GM18519 (cell line): ENCODE measurements around the gene NEGR1.

ENCODE experiments used
- ATAC-seq: cut with Tn5 transposase; IDR thresholded peaks from one replicate; pipeline ENCODE4 v1.9.1; 2021; ENCODE audit warnings: mild to moderate bottlenecking, moderate library complexity; ENCODE audit not compliant: unreplicated experiment, low FRiP score

NEGR1 gene

DNA sequence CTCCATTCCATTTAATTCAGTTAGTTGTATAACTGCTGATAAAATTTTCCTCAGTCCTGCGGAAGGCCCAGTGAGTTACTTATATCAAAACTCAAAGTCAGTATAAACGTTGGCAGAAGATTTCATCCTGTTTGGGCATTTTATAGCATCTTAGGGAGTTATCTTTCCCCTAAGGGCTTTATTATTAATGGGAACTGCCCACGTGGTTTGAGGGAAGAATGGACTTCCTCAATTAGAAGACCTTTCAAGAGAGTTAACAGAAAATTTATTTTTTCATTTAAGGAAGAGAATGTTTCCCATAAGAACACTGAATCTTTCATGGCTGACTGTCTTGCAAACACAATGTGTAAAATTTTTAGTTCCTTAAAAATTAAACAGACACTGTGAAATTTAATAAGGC is 400.1 kb downstream of the NEGR1 start:
- ATAC-seq, result no peak

DNA sequence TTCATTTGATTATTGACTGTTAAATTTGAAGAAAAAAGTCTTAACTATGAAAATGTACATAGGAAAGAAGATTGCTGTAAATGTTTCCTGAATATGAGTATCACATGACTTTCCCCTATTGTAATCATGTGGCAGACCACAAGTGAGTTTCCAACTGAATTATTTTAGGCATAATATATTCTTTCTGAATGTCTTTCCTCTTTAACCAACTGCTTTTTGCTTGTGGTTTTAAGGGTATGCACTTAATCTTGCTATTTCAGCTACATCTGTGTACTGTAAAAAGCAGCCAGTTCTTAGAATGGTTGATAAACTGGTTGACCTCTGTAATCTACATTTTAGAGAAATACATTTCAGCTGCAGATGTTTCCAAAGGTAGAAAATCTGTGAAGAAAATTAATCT is 400.7 kb downstream of the NEGR1 start:
- no peak for ATAC-seq

DNA sequence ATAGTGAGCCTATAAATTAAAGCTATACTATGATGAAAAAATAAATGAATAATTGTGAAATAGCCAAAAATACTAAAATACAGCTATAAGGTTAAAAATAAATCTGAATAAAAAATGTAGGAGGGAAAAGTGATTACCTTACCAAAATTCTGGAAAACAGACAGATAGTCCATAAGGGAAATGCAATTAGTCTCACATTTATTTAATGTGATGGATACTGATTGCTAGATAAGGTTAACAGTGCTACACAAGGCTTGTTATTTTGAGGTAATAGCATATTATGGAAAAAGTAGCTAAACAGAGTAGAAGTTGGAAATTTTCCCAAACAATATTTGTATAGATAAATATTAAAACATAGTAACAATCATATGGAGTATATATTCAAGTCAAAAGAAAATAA is 413.0 kb downstream of the NEGR1 start:
- ATAC-seq, result no peak

DNA sequence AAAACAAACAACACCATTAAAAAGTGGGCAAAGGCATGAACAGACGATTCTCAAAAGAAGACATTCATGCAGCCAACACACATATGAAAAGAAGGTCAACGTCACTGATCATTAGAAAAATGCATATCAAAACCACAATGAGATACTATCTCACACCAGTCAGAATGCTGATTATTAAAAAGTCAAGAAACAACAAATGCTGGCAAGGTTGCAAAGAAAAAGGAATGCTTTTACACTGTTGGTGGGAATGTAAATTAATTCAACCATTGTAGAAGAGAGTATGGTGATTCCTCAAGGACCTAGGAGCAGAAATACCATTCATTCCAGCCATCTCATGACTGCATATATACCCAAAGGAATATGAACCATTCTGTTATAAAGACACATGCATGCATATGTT is 419.6 kb downstream of the NEGR1 start:
- ATAC-seq, result no peak

DNA sequence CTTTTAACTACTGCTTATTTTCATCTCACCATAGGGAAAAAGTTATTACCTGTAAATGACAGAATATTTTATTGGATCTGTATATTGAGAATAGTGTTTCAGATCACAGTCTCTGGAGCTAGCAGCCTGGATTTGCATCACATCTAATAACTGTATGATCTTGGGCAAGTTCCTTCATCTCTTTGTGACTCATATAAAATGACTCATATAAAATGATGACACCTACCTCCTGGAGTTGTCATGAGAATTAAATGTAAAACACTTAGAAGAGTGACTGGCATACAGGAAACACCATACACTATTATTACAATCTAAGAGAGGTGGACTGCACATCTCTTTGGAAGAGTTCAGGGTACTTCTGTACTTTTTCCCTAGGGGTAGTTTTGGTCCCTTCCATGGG is 421.3 kb downstream of the NEGR1 start:
- ATAC-seq, result no peak

DNA sequence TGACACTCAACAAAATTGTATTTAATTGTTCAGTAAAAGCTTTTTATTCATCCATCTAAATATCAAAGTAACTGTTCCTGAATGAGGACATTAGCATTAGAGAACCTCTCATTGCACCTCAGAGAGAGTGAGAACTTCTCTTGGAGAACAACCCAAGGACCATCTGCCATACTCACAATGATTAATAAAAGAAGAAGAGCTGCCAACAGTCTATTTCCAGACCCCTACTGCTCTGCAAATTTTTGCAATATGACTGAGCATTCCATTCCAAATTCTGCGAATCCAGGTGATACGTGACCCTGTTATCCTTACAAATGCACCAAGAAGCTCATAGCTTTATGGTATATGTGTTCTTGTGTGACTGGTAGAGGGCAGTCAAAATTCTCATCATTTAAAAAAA is 422.5 kb downstream of the NEGR1 start:
- ATAC-seq, result no peak

DNA sequence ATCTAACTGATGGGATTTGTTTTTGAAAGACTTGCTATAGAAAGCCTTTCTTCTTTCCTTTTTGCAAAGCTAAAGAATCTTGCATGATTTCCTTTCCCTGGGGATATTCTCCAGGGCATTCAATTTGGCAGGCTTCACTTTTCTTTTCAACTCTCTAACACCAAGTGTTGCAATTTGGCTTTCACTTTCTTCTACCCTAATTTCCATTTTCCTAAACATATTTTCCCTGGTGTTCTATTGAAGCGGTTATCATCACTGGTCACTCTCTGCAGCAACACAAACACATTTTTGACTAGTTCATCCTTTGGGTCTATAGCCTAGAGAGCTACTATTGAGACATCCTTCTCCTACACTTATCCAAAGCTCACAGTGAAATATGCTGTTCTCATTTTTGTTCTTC is 424.5 kb downstream of the NEGR1 start:
- no peak for ATAC-seq

DNA sequence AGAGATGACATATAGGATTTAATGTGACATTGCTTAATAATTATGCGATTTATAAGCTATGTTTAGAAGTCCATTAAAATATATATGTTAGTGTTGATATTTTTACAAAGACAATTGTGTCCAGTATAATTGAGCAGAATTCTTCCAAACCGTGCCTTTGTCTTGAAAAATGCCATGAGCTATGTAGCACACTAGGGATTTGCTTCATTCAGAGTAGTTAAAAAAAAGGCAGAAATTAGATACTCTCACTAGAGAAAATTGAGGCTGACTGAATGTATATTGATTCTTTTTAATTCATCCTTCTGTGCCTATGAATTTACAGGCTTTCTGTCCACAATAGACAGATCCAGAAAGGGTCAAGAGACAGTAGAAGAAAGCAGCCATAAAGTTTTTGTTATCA is 429.0 kb downstream of the NEGR1 start:
- no peak for ATAC-seq

DNA sequence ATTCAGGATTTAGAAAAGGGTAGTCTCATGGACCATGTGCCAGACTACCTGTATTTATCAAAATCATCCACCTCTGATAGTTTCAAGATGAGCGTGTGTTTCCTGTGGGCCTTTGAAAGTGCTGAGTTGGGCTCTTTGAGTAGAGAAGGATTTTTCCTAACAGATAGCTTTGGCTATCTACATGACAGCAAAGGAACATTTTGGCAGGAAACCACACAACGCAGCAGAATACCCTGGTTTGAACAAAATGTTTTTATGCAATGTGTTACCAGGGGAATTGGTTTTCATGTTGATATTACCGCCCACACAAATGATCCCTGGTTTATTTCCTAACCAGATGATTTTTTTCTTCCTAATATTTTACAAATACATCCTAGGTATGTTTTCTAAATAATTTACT is 431.4 kb downstream of the NEGR1 start:
- ATAC-seq, result no peak

DNA sequence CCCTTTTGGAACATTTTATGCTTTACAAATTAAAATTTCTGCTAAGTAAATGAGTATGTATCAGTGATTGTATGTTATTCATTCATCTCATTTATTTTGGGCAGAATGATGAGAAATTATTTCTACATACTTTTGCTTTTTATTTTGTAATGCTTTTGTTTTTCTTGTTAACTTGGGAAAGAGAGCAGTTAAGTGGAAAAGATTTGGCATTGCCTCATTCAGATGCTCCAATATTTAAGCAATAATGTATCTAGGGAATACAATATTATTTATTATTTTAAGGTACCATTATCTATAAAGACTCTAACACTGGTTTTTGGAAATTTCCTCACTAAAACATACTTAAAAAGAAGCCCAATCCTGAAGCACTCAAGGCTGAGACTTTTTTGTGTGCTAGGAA is 431.8 kb downstream of the NEGR1 start:
- ATAC-seq, result no peak

DNA sequence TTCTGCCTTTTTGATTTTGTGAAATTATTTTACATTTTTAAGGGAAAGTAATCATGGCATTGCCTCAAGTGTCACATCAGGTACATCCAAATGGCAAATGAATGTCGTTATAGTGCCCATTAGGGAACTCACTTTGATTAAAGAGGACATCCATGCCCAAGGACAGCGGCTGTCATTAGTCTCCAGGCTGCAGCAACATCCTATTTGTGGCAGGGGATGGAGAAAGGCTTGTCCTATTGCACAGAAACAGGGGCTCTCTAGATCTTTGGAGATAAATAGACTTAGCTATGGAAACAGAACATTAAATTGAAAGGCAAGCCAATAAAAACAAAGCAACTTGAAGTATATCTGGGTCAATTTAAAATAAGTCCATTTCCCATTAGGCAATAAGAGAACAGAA is 439.3 kb downstream of the NEGR1 start:
- ATAC-seq, result no peak

DNA sequence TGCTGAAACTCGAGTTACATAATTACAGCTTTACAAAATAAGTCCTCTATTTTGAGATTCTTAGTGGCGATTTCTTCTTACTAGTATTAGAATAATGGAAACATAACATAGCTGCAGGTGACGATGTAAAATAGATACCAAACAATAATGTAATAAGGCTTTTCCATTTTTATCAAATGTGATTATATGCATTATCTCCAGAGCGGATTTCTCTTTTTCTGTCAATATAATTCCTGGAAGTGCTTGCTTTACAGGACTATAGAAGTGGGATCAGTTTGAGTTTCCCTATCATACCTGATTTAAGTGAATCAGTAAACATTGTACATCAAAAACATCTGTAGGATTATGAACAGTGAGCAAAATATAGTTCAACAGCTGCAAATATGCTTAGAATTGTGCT is 442.5 kb downstream of the NEGR1 start:
- no peak for ATAC-seq

DNA sequence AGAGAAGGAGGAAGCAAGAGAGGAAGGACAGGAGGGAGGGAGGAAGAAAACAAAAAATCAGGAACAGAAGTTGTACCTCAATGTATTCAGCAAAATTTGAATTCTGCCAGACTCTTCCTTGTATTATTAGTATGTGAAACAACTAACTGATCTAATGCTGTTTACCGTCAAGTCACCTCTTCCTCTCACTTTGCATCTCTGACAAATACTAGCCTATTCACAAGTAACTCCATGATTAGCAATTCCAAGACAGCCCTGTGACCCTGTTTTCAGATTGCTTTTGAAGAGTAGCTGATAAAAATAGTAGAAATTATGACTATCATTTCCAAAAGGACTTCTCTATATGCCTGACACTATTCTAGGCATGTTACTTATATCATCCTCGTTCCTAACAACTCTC is 445.4 kb downstream of the NEGR1 start:
- no peak for ATAC-seq

DNA sequence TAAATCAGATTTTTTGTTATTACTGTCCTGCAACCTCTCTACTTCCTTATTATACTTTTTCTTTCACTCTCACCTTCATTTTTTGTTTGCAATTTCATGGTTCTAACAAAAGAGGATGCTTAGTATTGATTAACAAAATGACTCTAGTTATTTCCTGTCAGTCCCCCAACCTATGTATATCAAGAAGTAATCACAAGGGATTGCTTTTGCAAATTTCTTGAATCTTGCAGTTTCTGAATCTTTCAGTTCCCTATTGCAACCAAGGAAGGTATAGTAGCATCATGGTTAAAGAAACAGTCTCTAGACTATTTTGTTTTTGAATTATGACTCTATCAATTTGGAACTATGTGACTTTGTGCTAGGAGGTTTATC is 446.9 kb downstream of the NEGR1 start:
- no peak for ATAC-seq

DNA sequence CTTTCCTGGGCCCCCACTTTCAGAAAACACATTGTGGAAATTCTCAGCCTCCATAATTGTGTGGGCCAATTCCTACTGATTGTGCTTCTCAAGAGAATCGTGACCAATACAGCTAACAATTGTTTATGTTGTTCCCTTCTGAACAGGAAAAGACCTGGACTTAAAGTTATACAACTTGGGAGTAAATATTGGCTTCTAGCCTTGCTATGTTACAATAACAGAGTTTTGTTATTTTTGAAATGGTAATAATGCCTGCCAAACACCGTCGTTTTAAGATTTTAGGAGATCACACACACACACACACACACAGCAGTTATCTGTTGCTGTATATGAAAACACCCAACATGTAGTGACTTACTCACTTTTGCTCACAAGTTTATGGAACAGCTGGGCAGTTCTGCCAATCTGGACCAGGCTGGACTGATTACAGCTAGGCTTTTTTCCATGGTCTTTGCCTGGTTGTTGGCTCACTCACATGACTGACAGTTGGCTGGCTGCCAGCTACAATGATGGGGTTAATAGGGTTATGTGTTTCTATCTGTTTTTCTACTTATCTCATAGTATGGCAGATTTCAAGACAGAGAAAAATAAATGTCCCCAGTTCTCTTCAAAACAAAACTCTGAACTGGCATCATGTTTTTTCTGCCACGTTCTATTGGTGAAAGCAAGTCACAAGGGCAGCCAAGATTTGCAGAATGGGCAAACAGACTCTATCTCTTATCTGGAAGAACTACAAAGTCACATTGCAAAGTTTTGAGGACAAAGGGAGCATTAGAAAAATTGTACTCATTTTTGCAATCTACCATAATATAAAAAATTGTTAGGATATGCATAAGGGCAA is 447.5 kb downstream of the NEGR1 start:
- ATAC-seq, result no peak

DNA sequence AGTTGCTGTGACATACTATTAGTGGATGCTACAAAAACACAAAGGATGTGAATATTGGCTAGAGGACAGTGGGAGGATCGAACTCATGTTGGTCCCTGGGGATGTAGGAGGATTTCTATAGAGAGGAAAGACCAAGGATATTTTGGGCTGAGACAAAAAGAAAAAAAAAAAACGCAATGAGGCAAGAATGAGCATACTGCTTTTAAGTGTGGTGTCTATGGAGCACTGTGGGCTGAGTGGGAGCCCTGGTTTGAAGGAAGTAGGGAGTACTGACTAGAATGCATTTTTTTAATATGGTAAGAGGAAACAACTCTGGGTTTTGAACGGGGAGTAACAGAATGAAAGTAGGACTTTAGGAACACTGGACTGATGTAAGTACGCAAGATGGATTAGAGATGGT is 450.7 kb downstream of the NEGR1 start:
- ATAC-seq, result no peak

DNA sequence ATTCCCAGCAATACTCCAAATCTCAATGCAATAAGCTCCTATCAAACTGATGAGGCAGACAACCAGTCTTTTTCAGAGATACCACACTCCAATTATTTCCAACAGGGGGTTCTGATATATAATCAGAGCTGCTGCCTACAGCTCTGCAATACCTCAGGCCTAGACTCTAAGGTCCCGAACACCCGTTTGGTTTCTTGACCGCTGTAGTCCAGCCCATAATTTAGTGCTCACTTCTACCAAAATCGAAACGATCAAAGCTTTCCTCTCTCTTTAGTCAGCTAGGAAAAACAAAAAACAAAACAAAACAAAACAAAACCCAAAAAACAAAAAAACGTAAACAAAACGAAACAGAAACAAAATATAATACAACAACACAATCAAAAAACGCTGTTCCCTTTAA is 453.0 kb downstream of the NEGR1 start:
- ATAC-seq, result no peak

DNA sequence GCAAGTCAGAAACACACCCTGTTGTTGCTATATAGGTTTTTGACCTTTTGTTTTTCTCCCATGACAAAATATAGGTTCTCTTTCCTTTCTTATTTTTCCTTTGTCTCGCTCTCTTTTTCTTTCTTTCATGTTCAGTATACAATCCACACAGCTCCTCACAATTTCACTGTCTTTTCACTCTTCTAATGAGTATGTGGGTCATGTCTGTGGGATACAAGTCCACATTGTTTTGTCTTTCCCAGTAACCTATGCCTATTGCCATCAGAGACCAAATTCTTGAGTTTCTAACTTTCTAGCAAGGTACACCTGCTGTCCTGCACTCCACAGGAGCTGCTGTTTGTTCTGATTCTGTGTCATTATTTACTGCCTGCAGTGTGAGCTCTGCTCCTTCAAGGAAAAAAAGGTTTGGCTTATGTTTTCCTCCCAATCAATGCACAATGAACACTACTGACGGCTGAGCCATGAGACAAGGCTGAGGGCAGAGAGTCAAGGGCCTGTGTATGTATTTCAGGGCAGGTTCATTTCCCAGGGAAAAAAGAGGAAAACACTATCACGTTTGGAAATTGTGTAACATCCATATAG is 453.8 kb downstream of the NEGR1 start:
- ATAC-seq, result no peak

DNA sequence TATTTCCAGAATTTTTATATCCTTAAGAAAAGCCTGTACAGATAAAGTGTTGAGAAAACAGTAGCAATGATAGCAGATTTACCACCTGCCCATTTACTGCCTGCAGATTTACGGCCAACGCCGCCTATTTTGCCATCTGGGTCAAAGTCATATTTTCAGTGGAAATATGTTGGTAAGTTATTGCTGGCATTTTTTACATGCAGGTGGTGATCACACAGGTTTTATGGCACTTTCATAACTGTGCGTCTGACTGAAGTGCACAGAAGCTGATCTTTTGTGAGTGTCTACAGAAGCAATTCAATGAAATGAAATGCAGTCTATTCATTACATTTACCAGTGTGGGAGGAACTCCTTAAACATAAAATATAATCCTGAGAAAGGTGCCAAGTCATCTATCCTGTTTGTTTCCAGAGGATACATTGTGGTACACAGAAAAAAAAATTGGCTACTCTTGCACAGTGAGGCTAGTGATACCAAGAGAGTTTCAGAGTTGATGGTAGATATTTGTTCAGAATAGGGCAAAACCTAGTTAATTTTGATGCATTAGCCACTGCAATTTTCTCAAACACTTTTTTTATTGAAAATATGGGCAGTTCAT is 458.5 kb downstream of the NEGR1 start:
- ATAC-seq, result no peak

DNA sequence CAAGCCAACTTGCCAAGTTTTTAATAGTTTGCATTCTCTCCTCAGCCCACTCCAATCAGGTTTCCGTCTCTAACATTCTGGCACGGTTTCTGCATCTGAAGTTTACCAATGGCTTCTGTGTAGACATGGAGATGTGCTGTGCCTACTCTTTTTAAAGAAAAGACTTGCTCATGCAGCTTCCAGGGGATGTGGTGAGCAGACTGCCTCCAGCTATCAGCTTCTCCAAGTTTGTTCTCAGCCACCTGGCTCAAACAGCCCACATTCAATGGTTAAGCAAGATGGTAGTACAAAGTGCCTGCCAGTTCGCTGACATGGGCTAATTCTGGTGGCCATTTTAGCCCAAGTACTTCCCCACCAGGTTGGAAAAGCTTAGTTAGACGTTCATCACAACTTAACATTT is 465.3 kb downstream of the NEGR1 start:
- no peak for ATAC-seq

DNA sequence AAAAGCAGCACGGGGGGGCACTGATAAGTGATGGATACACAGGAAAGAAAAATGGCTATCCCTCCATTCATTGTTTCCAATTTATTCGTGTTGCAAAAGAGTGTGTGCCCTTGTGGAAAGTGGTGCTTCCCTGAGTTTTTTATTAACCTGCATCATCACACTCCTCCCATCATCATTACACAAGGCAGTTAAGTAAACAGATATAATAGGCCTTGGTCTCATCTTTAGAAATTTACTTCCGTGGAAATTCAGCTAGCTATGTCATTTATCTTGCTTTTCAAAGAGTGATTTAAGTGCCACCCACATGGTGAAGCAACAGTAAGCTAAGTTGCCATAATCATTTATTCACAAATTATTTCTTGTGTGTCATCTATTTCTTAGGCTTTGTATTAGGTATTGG is 473.3 kb downstream of the NEGR1 start:
- no peak for ATAC-seq

DNA sequence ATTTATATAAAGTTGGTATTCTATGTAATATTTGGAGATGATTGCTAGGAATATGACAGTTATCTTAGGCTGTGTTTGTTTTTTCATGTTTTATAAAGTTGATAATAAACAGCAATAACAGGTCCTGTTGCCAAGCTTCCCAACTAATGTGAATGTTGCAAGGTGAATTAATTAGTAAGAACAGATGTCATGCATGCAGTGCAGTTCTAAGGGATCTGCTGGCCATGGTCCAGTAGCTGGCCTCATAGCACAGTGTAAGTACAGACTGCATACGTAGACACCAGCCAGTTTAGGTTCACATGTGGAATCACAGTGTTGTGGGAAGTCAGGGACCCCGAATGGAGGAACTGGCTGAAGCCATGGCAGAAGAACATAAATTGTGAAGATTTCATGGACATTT is 478.2 kb downstream of the NEGR1 start:
- ATAC-seq, result no peak
